ENCODE data around the gene LRRC3C.

GRCh38 chr17:39903158-39903884, 24.2 kb upstream of the LRRC3C start:
- TF ChIP-seq CTCF (IDR thresholded peaks at IDR 0.05; ENCODE audit: poor library complexity, severe bottlenecking) = no peak
- TF ChIP-seq POLR2AphosphoS5 (IDR thresholded peaks at IDR 0.05) = no peak
- TF ChIP-seq SMC3 (conservative IDR thresholded peaks at IDR 0.05; ENCODE audit: poor library complexity) = no peak
- TF ChIP-seq TAF1 (IDR thresholded peaks at IDR 0.05; ENCODE audit: low read depth) = no peak
- TF ChIP-seq MXI1 (conservative IDR thresholded peaks at IDR 0.05; ENCODE audit: poor library complexity, severe bottlenecking) = no peak
- TF ChIP-seq EZH2 (IDR thresholded peaks at IDR 0.05; ENCODE audit: borderline replicate concordance, insufficient read depth, low read length, poor library complexity, severe bottlenecking) = no peak
- no peak for TF ChIP-seq REST (IDR thresholded peaks at IDR 0.05; ENCODE audit: borderline replicate concordance)
- no peak for TF ChIP-seq RAD21 (conservative IDR thresholded peaks at IDR 0.05)
- no peak for TF ChIP-seq EP300 (conservative IDR thresholded peaks at IDR 0.05; ENCODE audit: poor library complexity, severe bottlenecking)

Measured in neural cell (in vitro differentiated cells).